ENCODE data around the gene ZNF549.

- TF ChIP-seq CTCF (IDR thresholded peaks at IDR 0.05 in 2 of 3, conservative IDR thresholded peaks at IDR 0.05 in 1 of 3; ENCODE audit: control insufficient read depth in 2 of 3, extremely low read depth in 1 of 3, insufficient read depth in 1 of 3, low read depth in 3 of 3, low read length in 3 of 3): no peak
- TF ChIP-seq ZNF274 (IDR thresholded peaks at IDR 0.05; ENCODE audit: insufficient read depth, insufficient read length): no peak
- no peak for TF ChIP-seq PBX3 (IDR thresholded peaks at IDR 0.05; ENCODE audit: insufficient replicate concordance, low read depth, low read length)
- no peak for TF ChIP-seq POLR2AphosphoS5 (IDR thresholded peaks at IDR 0.05; ENCODE audit: low read length)
- TF ChIP-seq CEBPB (IDR thresholded peaks at IDR 0.05; ENCODE audit: borderline replicate concordance in 1 of 2, low read depth in 2 of 2, low read length in 2 of 2): no peak
These were observed 36.4 kb downstream of the ZNF549 start for GRCh38 chr19:57563547-57563946.

Measured in GM12878 (cell line).